Skin epidermis (tissue), 12 donors: Measurements from ENCODE around the gene USP43.
"Not testable (repeated sequence)": the region's sequence is repeated elsewhere in the genome, so short reads cannot be mapped to it uniquely, and the experiment has no call there.

Source experiments
- H3K27ac ChIP-seq, 21 experiments: fragments of 200-600 bp; sonication (generic) in 11 of 21; one replicate each; pipeline ENCODE4 v1.5.0; 2020; ENCODE audit warnings: mild to moderate bottlenecking in 3 of 21, inconsistent platforms in 2 of 21, moderate library complexity in 2 of 21
- H3K4me3 ChIP-seq, 7 experiments: fragments of 200-600 bp; sonication (generic) in 2 of 7; one replicate each; pipeline ENCODE4 v1.5.0; 2020; ENCODE audit warnings: inconsistent platforms in 2 of 7, mild to moderate bottlenecking in 2 of 7, moderate library complexity in 1 of 7

The USP43 gene, protein sequence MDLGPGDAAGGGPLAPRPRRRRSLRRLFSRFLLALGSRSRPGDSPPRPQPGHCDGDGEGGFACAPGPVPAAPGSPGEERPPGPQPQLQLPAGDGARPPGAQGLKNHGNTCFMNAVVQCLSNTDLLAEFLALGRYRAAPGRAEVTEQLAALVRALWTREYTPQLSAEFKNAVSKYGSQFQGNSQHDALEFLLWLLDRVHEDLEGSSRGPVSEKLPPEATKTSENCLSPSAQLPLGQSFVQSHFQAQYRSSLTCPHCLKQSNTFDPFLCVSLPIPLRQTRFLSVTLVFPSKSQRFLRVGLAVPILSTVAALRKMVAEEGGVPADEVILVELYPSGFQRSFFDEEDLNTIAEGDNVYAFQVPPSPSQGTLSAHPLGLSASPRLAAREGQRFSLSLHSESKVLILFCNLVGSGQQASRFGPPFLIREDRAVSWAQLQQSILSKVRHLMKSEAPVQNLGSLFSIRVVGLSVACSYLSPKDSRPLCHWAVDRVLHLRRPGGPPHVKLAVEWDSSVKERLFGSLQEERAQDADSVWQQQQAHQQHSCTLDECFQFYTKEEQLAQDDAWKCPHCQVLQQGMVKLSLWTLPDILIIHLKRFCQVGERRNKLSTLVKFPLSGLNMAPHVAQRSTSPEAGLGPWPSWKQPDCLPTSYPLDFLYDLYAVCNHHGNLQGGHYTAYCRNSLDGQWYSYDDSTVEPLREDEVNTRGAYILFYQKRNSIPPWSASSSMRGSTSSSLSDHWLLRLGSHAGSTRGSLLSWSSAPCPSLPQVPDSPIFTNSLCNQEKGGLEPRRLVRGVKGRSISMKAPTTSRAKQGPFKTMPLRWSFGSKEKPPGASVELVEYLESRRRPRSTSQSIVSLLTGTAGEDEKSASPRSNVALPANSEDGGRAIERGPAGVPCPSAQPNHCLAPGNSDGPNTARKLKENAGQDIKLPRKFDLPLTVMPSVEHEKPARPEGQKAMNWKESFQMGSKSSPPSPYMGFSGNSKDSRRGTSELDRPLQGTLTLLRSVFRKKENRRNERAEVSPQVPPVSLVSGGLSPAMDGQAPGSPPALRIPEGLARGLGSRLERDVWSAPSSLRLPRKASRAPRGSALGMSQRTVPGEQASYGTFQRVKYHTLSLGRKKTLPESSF

DNA sequence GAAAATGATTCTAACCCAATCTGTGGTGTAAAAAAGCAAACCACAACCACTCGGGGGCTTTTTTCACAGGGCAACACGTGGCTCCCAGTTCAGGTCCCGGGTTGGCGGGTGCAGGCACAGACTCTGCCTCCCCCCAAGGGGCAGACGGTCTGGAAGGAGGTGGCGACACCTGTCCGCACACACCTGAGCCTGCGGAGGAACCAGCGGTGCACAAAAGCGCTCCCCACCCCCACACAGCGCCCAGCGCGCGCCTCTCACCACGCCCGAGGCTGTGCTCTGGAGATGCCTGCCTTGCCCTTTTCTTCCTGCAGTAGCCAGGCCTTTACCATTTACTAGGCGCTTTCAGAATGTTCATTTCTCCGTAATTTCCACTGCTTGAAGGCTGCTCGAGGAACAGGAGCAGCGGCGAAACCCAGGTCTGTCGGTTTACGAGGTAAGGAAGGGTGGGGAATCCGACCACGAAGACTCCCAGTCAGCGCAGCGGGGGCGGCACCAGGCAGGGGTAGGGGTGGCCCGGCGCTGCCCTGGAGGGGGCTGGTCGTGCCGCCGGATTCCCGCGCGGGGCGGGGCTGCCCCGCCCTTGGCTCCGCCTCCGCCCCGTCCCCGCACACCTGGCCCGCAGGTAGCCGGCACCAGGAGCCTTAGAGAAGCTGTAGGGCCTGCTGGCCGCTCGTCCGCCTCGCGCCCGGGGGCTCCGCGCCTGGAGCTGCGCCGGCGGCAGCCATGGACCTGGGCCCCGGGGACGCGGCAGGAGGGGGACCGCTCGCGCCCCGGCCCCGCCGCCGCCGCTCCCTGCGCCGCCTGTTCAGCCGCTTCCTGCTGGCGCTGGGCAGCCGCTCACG lies at the start of gene USP43:
Gene USP43, plus strand, starts transcription at position 608 of the 842 bp plus-strand sequence. Its CDS starts 116 bp downstream, at position 724.
- Histone ChIP-seq H3K4me3 (peak within 1 kb of the TSS; percentile 29 to 70 (median 63)), H3K27ac (peak within 1 kb of the TSS in 18 of 21 experiments; percentile 12 to 82 (median 64))

DNA sequence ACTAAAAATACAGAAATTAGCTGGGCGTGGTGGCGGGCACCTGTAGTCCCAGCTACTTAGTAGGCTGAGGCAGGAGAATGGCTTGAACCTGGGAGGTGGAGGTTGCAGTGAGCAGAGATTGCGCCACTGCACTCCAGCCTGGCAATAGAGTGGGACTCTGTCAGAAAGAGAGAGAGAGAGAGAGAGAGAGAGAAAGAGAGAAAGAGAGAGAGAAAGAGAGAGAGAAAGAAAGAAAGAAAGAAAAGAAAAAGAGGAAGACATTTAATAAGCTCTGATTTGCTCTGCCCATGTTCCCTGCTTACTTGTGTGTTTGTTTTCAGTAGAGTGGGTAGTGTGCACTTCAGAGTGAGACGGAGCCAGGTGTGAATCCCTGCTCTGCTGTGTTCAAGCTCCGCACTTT lies 47.7 kb upstream of the USP43 start:
- not testable (repeated sequence) for H3K4me3 ChIP-seq, H3K27ac ChIP-seq

DNA sequence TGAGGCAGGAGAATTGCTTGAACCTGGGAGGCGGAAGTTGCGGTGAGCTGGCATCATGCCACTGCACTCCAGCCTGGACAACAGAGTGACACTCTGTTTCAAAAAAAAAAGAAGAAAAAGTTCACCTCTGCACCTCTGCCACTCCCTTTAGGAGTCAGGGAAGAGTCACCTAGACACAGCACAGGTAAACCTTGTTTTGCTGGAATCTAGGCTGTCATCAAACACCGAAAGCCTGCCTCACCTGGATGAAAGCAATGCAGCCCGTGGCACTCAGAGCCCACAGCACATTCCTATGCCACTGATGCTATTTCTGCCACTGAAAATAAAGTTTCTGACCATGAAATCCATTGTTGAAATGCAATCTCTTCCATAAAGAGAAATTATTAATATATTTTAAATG lies 46.7 kb upstream of the USP43 start:
- no peak overlapping the region for H3K4me3 ChIP-seq
- H3K27ac ChIP-seq: no peak overlapping the region

- H3K27ac ChIP-seq, H3K4me3 ChIP-seq: not testable (repeated sequence)
These were observed 40.7 kb upstream of the USP43 start for GRCh38 chr17:9604583-9604982.

DNA sequence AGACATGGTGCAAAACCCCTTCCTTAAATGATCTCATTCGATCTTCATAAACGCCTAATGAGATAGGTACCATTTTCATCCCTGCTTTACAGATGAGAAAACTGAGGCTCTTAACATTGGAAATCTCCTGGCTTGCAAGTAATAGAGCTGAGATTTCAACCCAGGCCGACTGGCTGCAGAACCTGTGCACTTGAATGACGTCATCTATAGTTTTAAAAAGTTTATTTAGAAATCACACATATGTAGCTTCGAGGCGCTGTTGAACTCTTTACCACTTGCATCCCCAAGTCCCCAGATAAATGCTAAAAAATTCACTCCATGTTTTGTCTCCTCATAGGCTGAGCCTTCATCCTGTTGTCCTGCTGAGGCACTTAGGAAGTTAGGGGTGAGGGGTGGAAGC lies 38.9 kb upstream of the USP43 start:
- Histone ChIP-seq H3K27ac (no peak overlapping the region), H3K4me3 (no peak overlapping the region)

GRCh38 chr17:9607058-9607457 lies 38.3 kb upstream of the USP43 start:
- H3K4me3 ChIP-seq: not testable (repeated sequence)

DNA sequence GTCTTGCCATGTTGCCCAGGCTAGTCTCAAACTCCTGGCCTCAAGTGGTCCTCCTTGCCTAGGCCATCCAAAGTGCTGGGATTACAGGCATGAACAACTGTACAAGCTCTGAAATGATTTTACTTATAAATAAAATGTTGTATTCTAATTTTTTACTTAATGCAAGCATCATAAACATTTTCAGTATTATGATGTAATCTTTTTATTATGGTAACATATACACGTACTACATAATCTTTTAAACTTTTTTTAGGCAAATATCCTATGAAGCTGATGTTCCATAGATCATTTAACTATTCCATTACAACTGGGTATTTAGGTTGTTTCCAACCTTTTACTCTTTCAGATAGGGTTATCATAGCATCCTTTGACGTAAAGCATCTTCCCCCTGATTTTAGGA lies 33.8 kb upstream of the USP43 start:
- Histone ChIP-seq H3K4me3 (no peak overlapping the region), H3K27ac (no peak overlapping the region)

More at GRCh38 chr17:9607058-9607457, 38.3 kb upstream of the USP43 start:
- not testable (repeated sequence) for H3K27ac ChIP-seq

DNA sequence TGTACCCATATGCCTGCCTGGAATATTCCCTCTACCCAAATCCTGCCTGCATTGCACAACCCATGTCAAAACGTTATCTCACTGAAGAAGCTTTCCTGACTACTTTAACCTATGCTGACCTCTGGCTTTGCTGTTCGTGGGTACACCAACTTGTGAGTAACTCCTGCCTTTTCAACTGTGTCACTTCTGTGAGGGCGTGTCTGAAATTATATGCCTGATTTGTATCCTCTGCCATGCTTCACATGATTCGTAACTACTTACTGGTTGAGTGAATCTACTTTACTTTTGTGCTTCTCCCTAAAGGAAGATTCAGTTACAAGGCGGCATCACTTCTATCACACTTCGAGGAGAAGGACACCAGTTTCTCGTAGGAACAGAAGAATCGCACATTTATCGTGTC lies 33.3 kb upstream of the USP43 start:
- H3K27ac ChIP-seq: no peak overlapping the region
- H3K4me3 ChIP-seq: no peak overlapping the region

DNA sequence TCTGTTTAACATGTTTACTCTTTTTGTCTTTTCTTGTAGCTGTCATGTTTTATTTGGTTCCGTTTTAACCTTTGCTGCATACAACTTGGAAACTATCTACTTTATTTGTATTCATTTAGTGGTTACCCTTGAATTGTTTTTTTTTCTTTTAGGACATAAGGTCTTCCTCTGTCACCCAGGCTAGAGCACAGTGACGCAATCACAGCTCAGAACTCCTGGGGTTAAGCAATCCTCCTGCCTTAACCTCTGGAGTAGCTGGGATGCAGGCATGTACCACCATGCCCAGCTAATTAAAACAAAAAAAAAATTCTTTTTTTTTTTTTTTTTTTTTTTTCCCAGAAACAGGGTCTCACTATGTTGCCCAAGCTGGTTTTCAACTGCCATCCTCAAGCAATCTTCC lies 29.8 kb upstream of the USP43 start:
- Histone ChIP-seq H3K27ac (no peak overlapping the region), H3K4me3 (no peak overlapping the region)

DNA sequence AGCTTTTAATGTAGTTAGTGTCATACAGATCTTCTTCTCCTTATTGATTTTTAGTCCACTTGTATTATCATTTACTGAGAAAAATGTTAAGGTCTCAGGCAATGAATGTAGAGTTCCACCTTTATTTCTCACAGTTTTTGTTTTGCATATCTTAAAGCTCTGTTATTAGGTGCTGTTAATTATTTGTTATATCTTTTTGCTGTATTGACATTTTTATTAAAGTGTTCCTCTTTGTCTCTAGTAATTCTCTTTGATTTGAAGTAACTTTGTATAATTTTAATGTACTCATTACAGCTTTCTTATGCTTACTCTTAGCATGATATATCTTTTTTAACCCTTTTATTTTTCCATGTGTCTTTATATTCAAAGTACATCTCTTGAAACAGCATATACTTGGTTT lies 22.4 kb upstream of the USP43 start:
- H3K4me3 ChIP-seq: no peak overlapping the region
- H3K27ac ChIP-seq: no peak overlapping the region

DNA sequence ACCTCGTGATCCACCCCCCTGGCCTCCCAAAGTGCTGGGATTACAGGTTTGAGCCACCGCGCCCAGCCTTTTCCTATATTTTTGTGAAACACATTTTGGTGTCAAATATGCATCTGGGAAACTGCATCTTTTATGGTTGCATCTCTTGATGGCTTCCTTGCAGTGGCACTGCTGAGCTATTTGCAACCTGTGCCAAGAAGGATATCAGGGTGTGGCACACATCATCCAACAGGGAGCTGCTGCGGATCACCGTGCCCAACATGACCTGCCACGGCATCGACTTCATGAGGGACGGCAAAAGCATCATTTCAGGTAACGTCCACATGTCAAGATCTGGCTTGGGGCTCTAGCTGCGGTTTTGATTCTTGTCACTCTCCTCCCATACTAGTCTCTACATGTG lies 16.8 kb upstream of the USP43 start:
- no peak overlapping the region for H3K27ac ChIP-seq
- no peak overlapping the region for H3K4me3 ChIP-seq

DNA sequence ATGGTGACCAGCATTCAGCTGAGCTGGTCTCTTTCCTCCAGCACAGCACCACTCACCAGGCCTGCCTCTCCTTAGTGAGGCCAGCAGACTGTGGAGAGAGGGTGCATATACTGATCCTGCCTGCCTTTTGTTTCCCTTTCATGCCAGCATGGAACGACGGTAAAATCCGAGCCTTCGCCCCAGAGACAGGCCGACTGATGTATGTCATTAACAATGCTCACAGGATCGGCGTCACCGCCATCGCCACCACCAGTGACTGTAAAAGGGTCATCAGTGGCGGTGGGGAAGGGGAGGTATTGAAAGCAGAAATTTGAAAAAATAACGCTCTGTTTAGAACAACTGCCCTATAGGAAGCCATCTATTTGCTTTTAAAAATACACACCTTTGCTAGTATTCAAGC lies 12.6 kb upstream of the USP43 start:
- H3K4me3 ChIP-seq: no peak overlapping the region
- H3K27ac ChIP-seq: no peak overlapping the region

DNA sequence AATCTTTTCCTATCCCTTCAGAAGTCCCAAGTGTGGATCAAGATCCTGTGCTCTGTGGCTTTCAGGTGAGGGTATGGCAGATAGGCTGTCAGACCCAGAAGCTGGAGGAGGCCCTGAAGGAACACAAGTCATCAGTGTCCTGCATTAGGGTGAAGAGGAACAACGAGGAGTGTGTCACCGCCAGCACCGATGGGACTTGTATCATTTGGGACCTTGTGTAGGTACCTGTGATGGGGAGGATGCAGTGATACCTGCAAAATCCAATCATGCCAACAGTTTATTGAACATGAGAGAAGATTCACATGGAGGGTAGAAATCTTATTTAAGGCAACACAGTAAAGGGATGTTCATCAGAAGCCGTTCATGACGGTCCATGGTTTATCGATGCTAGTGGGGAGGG lies 10.0 kb upstream of the USP43 start:
- H3K4me3 ChIP-seq: no peak overlapping the region

DNA sequence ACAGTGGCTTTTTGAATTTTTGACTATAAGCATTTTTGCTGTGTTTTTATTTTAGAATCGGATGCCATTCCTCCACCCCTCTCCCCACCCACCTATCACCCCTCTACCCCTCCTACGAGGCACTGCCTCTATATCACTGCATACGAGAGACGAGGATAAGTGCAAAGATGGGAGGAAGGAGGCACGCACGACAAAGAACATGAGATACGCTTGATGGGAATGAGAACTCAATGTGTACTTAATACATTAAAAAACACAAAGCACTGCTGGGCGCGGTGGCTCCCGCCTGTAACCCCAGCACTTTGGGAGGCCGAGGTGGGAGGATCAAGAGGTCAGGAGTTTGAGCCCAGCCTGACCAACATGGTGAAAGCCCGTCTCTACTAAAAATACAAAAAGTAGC lies 8.8 kb upstream of the USP43 start:
- no peak overlapping the region for H3K27ac ChIP-seq
- no peak overlapping the region for H3K4me3 ChIP-seq

More for the DNA sequence above, 10.0 kb upstream of the USP43 start:
- no peak overlapping the region for H3K27ac ChIP-seq

DNA sequence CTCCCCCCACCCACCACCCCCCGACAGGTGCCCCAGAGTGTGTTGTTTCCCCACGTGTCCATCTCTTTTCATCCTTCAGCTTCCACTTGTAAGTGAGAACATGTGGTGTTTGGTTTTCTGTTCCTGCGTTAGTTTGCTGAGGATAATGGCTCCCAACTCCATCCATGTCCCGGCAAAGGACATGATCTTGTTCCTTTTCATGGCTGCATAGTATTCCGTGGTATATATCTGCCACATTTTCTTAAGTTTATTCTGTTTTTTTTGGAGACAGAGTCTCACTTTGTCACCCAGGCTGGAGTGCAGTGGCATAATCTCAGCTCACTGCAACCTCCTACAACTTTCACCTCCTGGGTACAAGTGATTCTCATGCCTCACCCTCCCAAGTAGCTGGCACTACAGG lies 4.9 kb upstream of the USP43 start:
- H3K4me3 ChIP-seq, H3K27ac ChIP-seq: not testable (repeated sequence)

DNA sequence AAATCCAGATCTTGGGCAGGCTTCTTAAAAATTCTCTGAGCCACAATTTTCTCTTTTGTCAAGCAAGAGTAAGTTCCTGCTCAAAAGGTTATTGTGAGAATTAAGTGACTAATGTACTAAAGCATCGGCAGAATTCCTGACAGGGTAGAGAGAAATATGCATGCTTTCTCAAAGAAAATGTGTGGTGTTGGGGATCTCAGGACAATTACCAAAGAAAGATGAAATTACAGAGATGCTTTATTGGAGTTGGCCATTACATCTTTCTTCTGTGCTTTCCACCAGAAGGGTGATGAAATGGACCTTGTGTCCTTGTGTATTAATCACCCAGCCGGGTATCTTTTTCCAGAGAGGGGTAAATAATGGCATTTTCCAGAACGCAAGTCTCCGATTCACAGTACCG lies 1.7 kb upstream of the USP43 start:
- Histone ChIP-seq H3K27ac (no peak overlapping the region), H3K4me3 (no peak overlapping the region)

- peak overlapping the region in 15 of 21 experiments; percentile 12 to 82 (median 58) for H3K27ac ChIP-seq
These were observed 681 bp downstream of the USP43 start for GRCh38 chr17:9645851-9646545.

GRCh38 chr17:9646546-9646885 lies 1.2 kb downstream of the USP43 start:
- H3K4me3 ChIP-seq: peak overlapping the region in 4 of 7 experiments; percentile 56 to 70 (median 68)
- H3K27ac ChIP-seq: peak overlapping the region in 1 of 21 experiments; percentile 16

More at GRCh38 chr17:9645851-9646545, 681 bp downstream of the USP43 start:
- peak overlapping the region; percentile 29 to 70 (median 63) for H3K4me3 ChIP-seq

DNA sequence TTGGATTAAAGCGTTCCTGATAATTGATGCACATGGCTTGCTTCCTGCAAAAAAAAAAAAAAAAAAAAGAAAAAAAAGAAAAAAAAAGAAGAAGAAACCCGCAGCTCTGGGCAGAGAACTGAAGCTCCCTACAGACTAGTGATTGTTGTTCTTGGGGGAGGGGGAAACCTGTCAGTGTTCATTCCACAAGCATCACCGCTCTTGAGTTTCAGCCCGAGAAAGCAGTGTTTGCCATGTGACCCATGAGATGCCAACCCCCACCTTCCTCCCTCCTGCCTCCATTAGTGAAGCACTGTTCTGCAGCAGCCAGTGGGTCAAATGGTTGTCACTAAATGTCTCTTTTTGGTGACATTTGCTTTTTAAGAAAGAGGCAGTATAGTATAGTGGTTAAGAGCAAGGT lies 1.7 kb downstream of the USP43 start:
- Histone ChIP-seq H3K4me3 (no peak overlapping the region), H3K27ac (no peak overlapping the region)
